Central memory CD8-positive, alpha-beta T cell (primary cell): Measurements from ENCODE around the gene DNAH7.
A peak's percentile ranks its signal among the peaks of the same experiment; 100 is the strongest.

Experiments
- ATAC-seq: fragments of 150-1000 bp; cut with Tn5 transposase; replicated peaks from 2 replicates; pipeline ENCODE4 v1.10.0; 2022; ENCODE audit warnings: mild to moderate bottlenecking, moderate FRiP score, moderate number of reproducible peaks; ENCODE audit not compliant: poor library complexity, severe bottlenecking; ENCODE audit errors: extremely low read depth
- DNase-seq, 2 donors: peaks; one replicate each; pipeline ENCODE4 v3.0.0; 2021; ENCODE audit warnings: low spot score in 2 of 2
- H3K27ac Mint-ChIP-seq: one replicate; pipeline ENCODE4 v1.8.0; 2022; ENCODE audit warnings: low read depth, mild to moderate bottlenecking, moderate library complexity, mixed read lengths
- H3K27me3 Mint-ChIP-seq: one replicate; pipeline ENCODE4 v1.8.0; 2022; ENCODE audit warnings: mixed read lengths
- H3K36me3 Mint-ChIP-seq: one replicate; pipeline ENCODE4 v1.8.0; 2022; ENCODE audit warnings: mild to moderate bottlenecking, moderate library complexity, mixed read lengths; ENCODE audit not compliant: insufficient read depth
- H3K4me1 Mint-ChIP-seq: one replicate; pipeline ENCODE4 v1.8.0; 2022; ENCODE audit warnings: mixed read lengths
- H3K4me3 Mint-ChIP-seq: one replicate; pipeline ENCODE4 v1.8.0; 2022; ENCODE audit warnings: mild to moderate bottlenecking, moderate library complexity, mixed read lengths
- H3K9me3 Mint-ChIP-seq: one replicate; pipeline ENCODE4 v1.8.0; 2022; ENCODE audit warnings: mixed read lengths

Gene DNAH7

GRCh38 chr2:196068271-196069209 lies at the start of gene DNAH7:
Gene DNAH7 (minus strand): TSS chr2:196068837. CDS start chr2:196068711, 126 bp downstream.
- DNase-seq, result peak; percentile 93 to 94
- peaks cover 11% of the 10 kb centered on the region for H3K4me1 Mint-ChIP-seq
- no peaks in the 10 kb centered on the region for H3K9me3 Mint-ChIP-seq
- peaks cover 7% of the 10 kb centered on the region for H3K36me3 Mint-ChIP-seq
- H3K27ac Mint-ChIP-seq, result peak within 1 kb of the TSS; percentile 89
- peaks cover 8% of the 10 kb centered on the region for H3K27me3 Mint-ChIP-seq
- ATAC-seq, result peak; percentile 98
- H3K4me3 Mint-ChIP-seq, result peak within 1 kb of the TSS; percentile 76

GRCh38 chr2:196117214-196117705 lies 48.6 kb upstream of the DNAH7 start:
- H3K9me3 Mint-ChIP-seq, result no peaks in the 10 kb centered on the region
- no peaks in the 10 kb centered on the region for H3K27me3 Mint-ChIP-seq
- H3K4me3 Mint-ChIP-seq, result no peak overlapping the region
- no peaks in the 10 kb centered on the region for H3K4me1 Mint-ChIP-seq
- no peak overlapping the region for H3K27ac Mint-ChIP-seq
- DNase-seq, result no peak
- ATAC-seq, result no peak
- H3K36me3 Mint-ChIP-seq, result no peaks in the 10 kb centered on the region

GRCh38 chr2:196113061-196113974 lies 44.7 kb upstream of the DNAH7 start:
- Mint-ChIP-seq H3K9me3 (no peaks in the 10 kb centered on the region), H3K4me1 (no peaks in the 10 kb centered on the region), H3K27ac (no peak overlapping the region), H3K36me3 (no peaks in the 10 kb centered on the region), H3K4me3 (no peak overlapping the region), H3K27me3 (no peaks in the 10 kb centered on the region)
- no peak for ATAC-seq
- no peak for DNase-seq

GRCh38 chr2:196112418-196113034 lies 43.9 kb upstream of the DNAH7 start:
- H3K27ac Mint-ChIP-seq, result no peak overlapping the region
- H3K4me3 Mint-ChIP-seq, result no peak overlapping the region
- no peaks in the 10 kb centered on the region for H3K9me3 Mint-ChIP-seq
- H3K4me1 Mint-ChIP-seq, result no peaks in the 10 kb centered on the region
- H3K36me3 Mint-ChIP-seq, result no peaks in the 10 kb centered on the region
- H3K27me3 Mint-ChIP-seq, result no peaks in the 10 kb centered on the region
- DNase-seq (no peak), ATAC-seq (no peak)

GRCh38 chr2:196108604-196109003 lies 40.0 kb upstream of the DNAH7 start:
- DNase-seq (no peak), ATAC-seq (no peak)
- no peaks in the 10 kb centered on the region for H3K9me3 Mint-ChIP-seq
- H3K27me3 Mint-ChIP-seq, result no peaks in the 10 kb centered on the region
- H3K4me1 Mint-ChIP-seq, result no peaks in the 10 kb centered on the region
- H3K27ac Mint-ChIP-seq, result no peak overlapping the region
- H3K36me3 Mint-ChIP-seq, result no peaks in the 10 kb centered on the region
- H3K4me3 Mint-ChIP-seq, result no peak overlapping the region

- no peaks in the 10 kb centered on the region for H3K36me3 Mint-ChIP-seq
- no peak for DNase-seq
- no peak overlapping the region for H3K4me3 Mint-ChIP-seq
- ATAC-seq, result no peak
- no peaks in the 10 kb centered on the region for H3K27me3 Mint-ChIP-seq
- H3K27ac Mint-ChIP-seq, result no peak overlapping the region
- no peaks in the 10 kb centered on the region for H3K9me3 Mint-ChIP-seq
- peaks cover 15% of the 10 kb centered on the region for H3K4me1 Mint-ChIP-seq
These were observed 37.3 kb upstream of the DNAH7 start for GRCh38 chr2:196105951-196106350.

- no peak overlapping the region for H3K27ac Mint-ChIP-seq
- H3K4me3 Mint-ChIP-seq, result no peak overlapping the region
- DNase-seq, result no peak
- peaks cover 19% of the 10 kb centered on the region for H3K4me1 Mint-ChIP-seq
- no peaks in the 10 kb centered on the region for H3K36me3 Mint-ChIP-seq
- H3K27me3 Mint-ChIP-seq, result no peaks in the 10 kb centered on the region
- no peak for ATAC-seq
- no peaks in the 10 kb centered on the region for H3K9me3 Mint-ChIP-seq
These were observed 35.4 kb upstream of the DNAH7 start for GRCh38 chr2:196104066-196104465.

- DNase-seq, result no peak
- no peaks in the 10 kb centered on the region for H3K27me3 Mint-ChIP-seq
- peaks cover 19% of the 10 kb centered on the region for H3K4me1 Mint-ChIP-seq
These were observed 35.0 kb upstream of the DNAH7 start for GRCh38 chr2:196103626-196104025.

GRCh38 chr2:196101325-196101991 lies 32.8 kb upstream of the DNAH7 start:
- Mint-ChIP-seq H3K27ac (no peak overlapping the region), H3K4me1 (peaks cover 19% of the 10 kb centered on the region), H3K9me3 (no peaks in the 10 kb centered on the region), H3K36me3 (no peaks in the 10 kb centered on the region), H3K4me3 (no peak overlapping the region), H3K27me3 (no peaks in the 10 kb centered on the region)
- ATAC-seq (no peak), DNase-seq (no peak)

More at GRCh38 chr2:196103626-196104025, 35.0 kb upstream of the DNAH7 start:
- Mint-ChIP-seq H3K9me3 (no peaks in the 10 kb centered on the region), H3K27ac (no peak overlapping the region), H3K4me3 (no peak overlapping the region), H3K36me3 (no peaks in the 10 kb centered on the region)
- ATAC-seq, result no peak

- H3K36me3 Mint-ChIP-seq, result no peaks in the 10 kb centered on the region
- H3K4me3 Mint-ChIP-seq, result no peak overlapping the region
These were observed 31.3 kb upstream of the DNAH7 start for GRCh38 chr2:196099916-196100315.

GRCh38 chr2:196097864-196098660 lies 29.4 kb upstream of the DNAH7 start:
- H3K27me3 Mint-ChIP-seq, result no peaks in the 10 kb centered on the region
- DNase-seq (no peak), ATAC-seq (no peak)
- no peaks in the 10 kb centered on the region for H3K36me3 Mint-ChIP-seq
- no peak overlapping the region for H3K27ac Mint-ChIP-seq
- H3K9me3 Mint-ChIP-seq, result no peaks in the 10 kb centered on the region
- H3K4me3 Mint-ChIP-seq, result no peak overlapping the region
- H3K4me1 Mint-ChIP-seq, result peaks cover 19% of the 10 kb centered on the region

More at GRCh38 chr2:196099916-196100315, 31.3 kb upstream of the DNAH7 start:
- Mint-ChIP-seq H3K9me3 (no peaks in the 10 kb centered on the region), H3K27me3 (no peaks in the 10 kb centered on the region), H3K27ac (no peak overlapping the region), H3K4me1 (peaks cover 19% of the 10 kb centered on the region)
- ATAC-seq, result no peak
- DNase-seq, result no peak
